B cell (primary cell): ENCODE data around the gene NRF1. TPM values are rescaled to one million over a fixed set of nuclear protein-coding genes. Genes with fewer than 3 reads are reported as not detected.

Source experiments
- ATAC-seq: fragments of 200-7000 bp; cut with Tn5 transposase; one replicate; pipeline ENCODE4 v1.10.0; 2021; ENCODE audit warnings: low read depth, mild to moderate bottlenecking, moderate number of reproducible peaks, moderate library complexity
- CTCF ChIA-PET: fragments of 350-600 bp; sonication (Branson Sonifier 250); formaldehyde crosslinking; loops from one replicate; lab custom pipeline; 2021; ENCODE audit warnings: antibody characterized with exemption, inconsistent platforms; lab: Charles Lee
- POLR2A ChIA-PET: fragments of 350-600 bp; sonication (Branson Sonifier 250); formaldehyde crosslinking; loops from one replicate; lab custom pipeline; 2021; ENCODE audit warnings: antibody characterized with exemption; lab: Charles Lee
- DNase-seq: peaks from one replicate; pipeline ENCODE4 v3.0.0; 2013
- H2AFZ ChIP-seq: 2 replicates; pipeline ENCODE4 v1.6.1; 2012; ENCODE audit warnings: mild to moderate bottlenecking, low read depth, low read length; ENCODE audit not compliant: insufficient read depth, poor library complexity, severe bottlenecking
- H3K27ac ChIP-seq, 2 donors: 1 replicate in 1 of 2; 2 replicates in 1 of 2; pipeline ENCODE4 v1.5.1; 2012 to 2013; ENCODE audit warnings: low read length in 2 of 2, mild to moderate bottlenecking in 2 of 2, moderate library complexity in 1 of 2
- H3K27me3 ChIP-seq, 4 experiments: fragments of 200-600 bp in 1 of 4; sonication (generic) in 1 of 4; replicated peaks in 1 of 4; 1 replicate in 2 of 4; 2 replicates in 2 of 4; pipeline versions ENCODE4 v1.6.1 to v1.7.0; 2013 to 2016; ENCODE audit warnings: low read length in 3 of 4, mild to moderate bottlenecking in 2 of 4, mixed read lengths in 1 of 4, moderate library complexity in 1 of 4; ENCODE audit not compliant: insufficient read depth in 4 of 4, control insufficient read depth in 3 of 4; ENCODE audit errors: control extremely low read depth in 1 of 4
- H3K36me3 ChIP-seq, 2 experiments: replicated peaks in 1 of 2; 1 replicate in 1 of 2; 2 replicates in 1 of 2; pipeline versions ENCODE4 v1.6.1 to v1.7.1; 2013; ENCODE audit warnings: low read length in 1 of 2; ENCODE audit not compliant: insufficient read depth in 2 of 2, control insufficient read depth in 1 of 2; ENCODE audit errors: control extremely low read depth in 1 of 2, extremely low read depth in 1 of 2
- H3K4me1 ChIP-seq, 2 donors: fragments of 200-600 bp in 1 of 2; sonication (generic) in 1 of 2; 1 replicate in 1 of 2; 2 replicates in 1 of 2; pipeline versions ENCODE4 v1.5.1 to v1.6.1; 2013 to 2017; ENCODE audit warnings: low read length in 2 of 2; ENCODE audit not compliant: control insufficient read depth in 2 of 2, insufficient read depth in 2 of 2
- H3K4me2 ChIP-seq: replicated peaks from 2 replicates; pipeline ENCODE3; 2012; ENCODE audit warnings: mild to moderate bottlenecking, low read depth, low read length; ENCODE audit not compliant: poor library complexity, severe bottlenecking
- H3K4me3 ChIP-seq, 5 experiments: fragments of 200-600 bp in 1 of 5; sonication (generic) in 1 of 5; 1 replicate in 3 of 5; 2 replicates in 2 of 5; pipeline versions ENCODE4 v1.5.1 to v1.7.0; 2011 to 2016; ENCODE audit warnings: low read length in 4 of 5, mild to moderate bottlenecking in 4 of 5, low read depth in 2 of 5, control low read depth in 1 of 5, moderate library complexity in 1 of 5; ENCODE audit not compliant: insufficient read depth in 1 of 5; ENCODE audit errors: control extremely low read depth in 1 of 5, extremely low read depth in 1 of 5
- H3K79me2 ChIP-seq: fragments of 200-600 bp; sonication (generic); one replicate; pipeline ENCODE4 v1.6.0; 2016; ENCODE audit warnings: low read length; ENCODE audit not compliant: control insufficient read depth, insufficient read depth
- H3K9ac ChIP-seq: fragments of 200-600 bp; sonication (generic); 2 replicates; pipeline ENCODE4 v1.6.1; 2017; ENCODE audit warnings: mild to moderate bottlenecking, low read length, moderate library complexity
- H3K9me3 ChIP-seq, 3 donors: one replicate each; pipeline versions ENCODE4 v1.6.1 to v1.7.1; 2013; ENCODE audit warnings: low read length in 2 of 3; ENCODE audit not compliant: control insufficient read depth in 2 of 3, insufficient read depth in 1 of 3; ENCODE audit errors: control extremely low read depth in 1 of 3
- H4K20me1 ChIP-seq: 2 replicates; pipeline ENCODE4 v1.6.0; 2012; ENCODE audit warnings: mild to moderate bottlenecking, low read length; ENCODE audit not compliant: insufficient read depth, control insufficient read depth, poor library complexity, severe bottlenecking
- H3K27ac Mint-ChIP-seq: one replicate; pipeline ENCODE4 v1.8.0; 2021; ENCODE audit warnings: mixed read lengths
- H3K27me3 Mint-ChIP-seq: one replicate; pipeline ENCODE4 v1.8.0; 2021; ENCODE audit warnings: mixed read lengths
- H3K4me1 Mint-ChIP-seq: one replicate; pipeline ENCODE4 v1.8.0; 2021; ENCODE audit warnings: mixed read lengths
- H3K4me3 Mint-ChIP-seq: one replicate; pipeline ENCODE4 v1.8.0; 2021; ENCODE audit warnings: mixed read lengths
- H3K9me3 Mint-ChIP-seq: one replicate; pipeline ENCODE4 v1.8.0; 2022; ENCODE audit warnings: mixed read lengths; ENCODE audit not compliant: insufficient read depth
- EZH2 ChIP-seq: IDR thresholded peaks from 2 replicates; pipeline ENCODE4 v1.6.1; 2012; ENCODE audit warnings: borderline replicate concordance, low read depth, mild to moderate bottlenecking, moderate library complexity, low read length; ENCODE audit not compliant: insufficient read depth, poor library complexity, severe bottlenecking
- WGBS: methylation state at CpG from one replicate; pipeline ENCODE4 v1.1.5; 2013; ENCODE audit warnings: missing lambda C conversion rate; ENCODE audit not compliant: insufficient coverage; 5-methylcytosine and 5-hydroxymethylcytosine counted together
- intact Hi-C: fragments of 100-400 bp; cut with micrococcal nuclease; formaldehyde crosslinking; loops from one replicate; pipeline ENCODE4 v1.10.0; 2022
- polyA plus RNA-seq: library from polyadenylated mRNA; depleted of rRNA; stranded (reverse); fragments of >200 nt; gene quantifications from 2 replicates; pipeline ENCODE4 v1.2.3, GENCODE V29; 2012
- total RNA-seq, 2 donors: library from RNA; stranded (reverse); fragments of 120-200 nt in 1 of 2; gene quantifications; 1 replicate in 1 of 2; 2 replicates in 1 of 2; pipeline versions ENCODE4 v1.2.3 to v1.2.4, GENCODE V29; 2013 to 2022
- TF ChIP-seq, protein P1 (sequence below): fragments of 200-600 bp; IDR thresholded peaks from one replicate; pipeline ENCODE4 v1.8.0; 2022; ENCODE audit warnings: antibody characterized with exemption, mild to moderate bottlenecking

The NRF1 gene
- total and polyA plus RNA-seq, 2 donors (not counting 1 experiment from before 2014, with no cell fraction given) = 19.6 to 53.0 TPM

GRCh38 chr7:129769866-129770808, 158.6 kb downstream of the NRF1 start:
- no peak overlapping the region for H2AFZ ChIP-seq
- no peak overlapping the region for H3K27ac ChIP-seq
- Mint-ChIP-seq H3K4me1 (no peaks in the 10 kb centered on the region), H3K27me3 (no peaks in the 10 kb centered on the region), H3K27ac (no peak overlapping the region), H3K9me3 (no peaks in the 10 kb centered on the region), H3K4me3 (no peak overlapping the region)
- H3K4me2 ChIP-seq = no peak overlapping the region
- H3K4me3 ChIP-seq = no peak overlapping the region
- H3K27me3 ChIP-seq = peaks cover 0 to 6% (median 1%) of the 10 kb centered on the region in 4 experiments
- TF ChIP-seq, protein P1, sequence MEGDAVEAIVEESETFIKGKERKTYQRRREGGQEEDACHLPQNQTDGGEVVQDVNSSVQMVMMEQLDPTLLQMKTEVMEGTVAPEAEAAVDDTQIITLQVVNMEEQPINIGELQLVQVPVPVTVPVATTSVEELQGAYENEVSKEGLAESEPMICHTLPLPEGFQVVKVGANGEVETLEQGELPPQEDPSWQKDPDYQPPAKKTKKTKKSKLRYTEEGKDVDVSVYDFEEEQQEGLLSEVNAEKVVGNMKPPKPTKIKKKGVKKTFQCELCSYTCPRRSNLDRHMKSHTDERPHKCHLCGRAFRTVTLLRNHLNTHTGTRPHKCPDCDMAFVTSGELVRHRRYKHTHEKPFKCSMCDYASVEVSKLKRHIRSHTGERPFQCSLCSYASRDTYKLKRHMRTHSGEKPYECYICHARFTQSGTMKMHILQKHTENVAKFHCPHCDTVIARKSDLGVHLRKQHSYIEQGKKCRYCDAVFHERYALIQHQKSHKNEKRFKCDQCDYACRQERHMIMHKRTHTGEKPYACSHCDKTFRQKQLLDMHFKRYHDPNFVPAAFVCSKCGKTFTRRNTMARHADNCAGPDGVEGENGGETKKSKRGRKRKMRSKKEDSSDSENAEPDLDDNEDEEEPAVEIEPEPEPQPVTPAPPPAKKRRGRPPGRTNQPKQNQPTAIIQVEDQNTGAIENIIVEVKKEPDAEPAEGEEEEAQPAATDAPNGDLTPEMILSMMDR = no peak
- TF ChIP-seq EZH2 = no peak
- DNase-seq = no peak
- H4K20me1 ChIP-seq = no peaks in the 10 kb centered on the region
- no peak overlapping the region for H3K9ac ChIP-seq
- peaks cover 0 to 23% of the 10 kb centered on the region in 2 donors for H3K4me1 ChIP-seq
- H3K79me2 ChIP-seq = no peaks in the 10 kb centered on the region
- ATAC-seq = no peak
- no peaks in the 10 kb centered on the region for H3K9me3 ChIP-seq
- no peaks in the 10 kb centered on the region for H3K36me3 ChIP-seq
- intact Hi-C loops = no loop called here
- ChIA-PET CTCF (no interaction called here), POLR2A (no interaction called here)
- 90% methylated on average over 19 of the region's 21 CpGs for WGBS
